RWPE1 (cell line): ENCODE results near the gene GPR32.

ENCODE experiments used
- CTCF ChIA-PET: fragments of 350-600 bp; sonication (Branson Sonifier 250); formaldehyde crosslinking; extraction: SDS; loops from one replicate; lab custom pipeline; 2021; lab: Yijun Ruan, JAX
- POLR2A ChIA-PET: fragments of 400-600 bp; formaldehyde crosslinking; extraction: SDS; loops from one replicate; lab custom pipeline; 2020; ENCODE audit warnings: antibody characterized with exemption; ENCODE audit not compliant: low non-redundant PET; lab: Yijun Ruan, JAX
- DNase-seq: peaks from one replicate; pipeline ENCODE4 v3.0.0; 2012; ENCODE audit warnings: low spot score
- H3K27ac ChIP-seq: fragments of 450-650 bp; 2 replicates; pipeline ENCODE4 v1.5.1; 2017
- CTCF ChIP-seq: fragments of 450-650 bp; conservative IDR thresholded peaks from 2 replicates; pipeline ENCODE4 v1.5.1; 2017; ENCODE audit warnings: low read depth, mild to moderate bottlenecking

Gene GPR32

DNA sequence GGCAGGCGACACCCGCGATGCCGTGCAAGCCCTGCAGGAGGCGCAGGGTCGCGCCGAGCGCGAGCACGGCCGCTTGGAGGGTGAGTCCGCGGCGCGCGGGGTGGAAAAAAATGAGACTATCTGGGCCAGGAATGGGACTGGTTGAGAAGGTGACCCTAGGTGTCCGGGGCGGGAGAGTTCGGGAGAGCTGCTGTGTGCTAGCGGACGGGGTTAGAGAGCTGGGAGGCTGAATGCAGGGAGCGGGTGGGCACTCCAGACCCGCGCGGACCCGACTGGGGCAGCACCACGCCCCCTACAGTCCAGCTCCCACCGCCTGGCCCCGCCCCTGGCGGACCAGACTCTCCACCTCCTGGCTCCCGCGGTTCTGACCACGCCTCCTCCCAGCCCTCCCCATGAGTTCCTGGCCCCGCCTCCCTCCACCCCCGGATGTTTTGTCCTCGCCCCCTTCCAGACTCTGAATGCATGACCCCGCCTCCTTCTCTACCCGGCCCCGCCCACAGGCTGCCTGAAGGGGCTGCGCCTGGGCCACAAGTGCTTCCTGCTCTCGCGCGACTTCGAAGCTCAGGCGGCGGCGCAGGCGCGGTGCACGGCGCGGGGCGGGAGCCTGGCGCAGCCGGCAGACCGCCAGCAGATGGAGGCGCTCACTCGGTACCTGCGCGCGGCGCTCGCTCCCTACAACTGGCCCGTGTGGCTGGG lies 45.6 kb upstream of the GPR32 start:
- peak; percentile 91 for TF ChIP-seq CTCF
- CTCF ChIA-PET: interaction anchor here (0.6 to 1.6 kb wide), 19 partner anchors 10 to 433 kb away, joined by 3 to 9 read pairs (median 3); partner anchors contain the start of gene KLK7
- H3K27ac ChIP-seq: peak overlapping the region; percentile 85
- DNase-seq: peak; percentile 100
- POLR2A ChIA-PET: no interaction called here

DNA sequence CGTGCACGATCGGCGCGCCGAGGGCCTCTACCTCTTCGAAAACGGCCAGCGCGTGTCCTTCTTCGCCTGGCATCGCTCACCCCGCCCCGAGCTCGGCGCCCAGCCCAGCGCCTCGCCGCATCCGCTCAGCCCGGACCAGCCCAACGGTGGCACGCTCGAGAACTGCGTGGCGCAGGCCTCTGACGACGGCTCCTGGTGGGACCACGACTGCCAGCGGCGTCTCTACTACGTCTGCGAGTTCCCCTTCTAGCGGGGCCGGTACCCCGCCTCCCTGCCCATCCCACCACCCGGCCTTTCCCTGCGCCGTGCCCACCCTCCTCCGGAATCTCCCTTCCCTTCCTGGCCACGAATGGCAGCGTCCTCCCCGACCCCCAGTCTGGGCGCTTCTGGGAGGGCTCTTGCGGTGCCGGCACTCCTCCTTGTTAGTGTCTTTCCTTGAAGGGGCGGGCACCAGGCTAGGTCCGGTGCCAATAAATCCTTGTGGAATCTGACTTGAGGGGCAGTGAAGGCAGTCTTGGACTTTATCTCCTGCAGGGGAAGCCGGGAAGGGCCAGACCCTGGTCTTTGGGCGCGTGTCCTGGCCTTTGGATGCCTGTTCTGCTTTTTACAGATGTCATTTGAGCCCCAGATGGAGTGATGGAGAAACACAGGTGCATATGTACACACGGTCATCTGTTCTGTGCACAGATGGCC lies 44.9 kb upstream of the GPR32 start:
- H3K27ac ChIP-seq: peak overlapping the region; percentile 85
- no peak for DNase-seq
- no peak for TF ChIP-seq CTCF
- ChIA-PET CTCF (interaction anchor here (0.6 to 1.6 kb wide), 8 partner anchors 59 to 432 kb away, joined by 3 to 9 read pairs (median 4); no protein-coding TSS in a partner anchor), POLR2A (interaction anchor here (0.5 kb wide), 1 partner anchor 408 kb away, joined by 5 read pairs; no protein-coding TSS in a partner anchor)

DNA sequence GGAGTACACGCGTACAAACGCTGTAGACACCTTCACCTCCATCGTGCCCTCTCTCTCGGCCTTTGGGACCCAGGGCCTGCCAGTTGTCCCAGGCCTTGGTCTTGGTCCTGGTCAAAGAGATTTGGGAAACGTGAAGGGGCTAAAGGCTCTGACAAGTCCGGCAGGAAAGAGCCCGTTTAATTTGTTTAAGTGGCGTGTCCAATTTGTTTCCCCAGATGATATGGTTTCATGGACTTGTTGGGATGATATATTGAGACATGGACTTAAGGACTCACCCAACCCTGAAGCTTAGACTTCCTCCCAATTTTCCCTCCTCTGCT lies 44.4 kb upstream of the GPR32 start:
- TF ChIP-seq CTCF: no peak

GRCh38 chr19:50728084-50728737 lies 42.1 kb upstream of the GPR32 start:
- TF ChIP-seq CTCF: no peak
- DNase-seq: peak; percentile 34
- H3K27ac ChIP-seq: no peak overlapping the region; the same call in 1 of the 2 replicates
- CTCF ChIA-PET: no interaction called here
- POLR2A ChIA-PET: no interaction called here

More for the DNA sequence above, 44.4 kb upstream of the GPR32 start:
- POLR2A ChIA-PET: no interaction called here
- H3K27ac ChIP-seq: peak overlapping the region; percentile 85
- DNase-seq: no peak
- CTCF ChIA-PET: no interaction called here

GRCh38 chr19:50729894-50730293 lies 40.4 kb upstream of the GPR32 start:
- POLR2A ChIA-PET: no interaction called here
- no peak for DNase-seq
- CTCF ChIA-PET: no interaction called here
- no peak for TF ChIP-seq CTCF
- H3K27ac ChIP-seq: no peak overlapping the region

DNA sequence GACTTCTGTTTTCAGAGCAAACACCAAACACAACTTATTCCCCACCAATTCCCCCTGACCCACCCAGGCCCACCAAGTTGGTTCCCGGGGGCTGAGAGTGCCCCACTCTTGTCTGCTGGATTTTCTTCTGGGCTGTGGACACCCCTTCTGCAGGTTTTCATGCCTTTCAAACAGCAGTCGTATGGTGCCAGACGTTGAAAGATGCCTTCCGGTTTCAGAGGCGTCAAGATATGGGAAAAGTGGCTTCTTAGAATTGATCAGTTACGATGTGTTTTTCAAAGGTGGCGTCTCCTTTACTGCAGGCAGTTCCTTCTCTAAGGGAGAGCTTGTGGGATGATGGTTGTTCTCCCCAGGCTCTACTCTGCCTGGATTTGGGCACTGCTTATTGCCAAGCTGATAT lies 34.4 kb upstream of the GPR32 start:
- no peak overlapping the region for H3K27ac ChIP-seq
- no peak for TF ChIP-seq CTCF
- ChIA-PET POLR2A (no interaction called here), CTCF (interaction anchor here (0.6 to 0.7 kb wide), 2 partner anchors 189 to 285 kb away, joined by 3 to 4 read pairs; no protein-coding TSS in a partner anchor)
- no peak for DNase-seq
